Kidney (tissue), 14 donors: ENCODE results near the gene NRXN3. TPM values are rescaled to one million over a fixed set of nuclear protein-coding genes. Genes with fewer than 3 reads are reported as not detected.

Experiments used
- DNase-seq, 5 donors: peaks; one replicate each; pipeline ENCODE4 v3.0.0-alpha.2; 2013 to 2020
- FAIRE-seq: peaks from 2 replicates; lab custom pipeline; 2012; peaks lifted over from hg19 to GRCh38; lab: Jason Lieb, UNC
- H3K27ac ChIP-seq, 2 donors: one replicate each; pipeline ENCODE4 v1.7.0; 2013; ENCODE audit warnings: low read depth in 2 of 2, low read length in 2 of 2, inconsistent platforms in 1 of 2
- H3K27me3 ChIP-seq: one replicate; pipeline ENCODE4 v1.7.1; 2013; ENCODE audit warnings: low read length, inconsistent platforms; ENCODE audit not compliant: control insufficient read depth, insufficient read depth
- H3K36me3 ChIP-seq, 3 donors: one replicate each; pipeline versions ENCODE4 v1.7.0 to v1.7.1; 2013; ENCODE audit warnings: low read length in 3 of 3, control low read depth in 1 of 3, inconsistent platforms in 1 of 3; ENCODE audit not compliant: insufficient read depth in 3 of 3, control insufficient read depth in 2 of 3
- H3K4me1 ChIP-seq, 3 donors: one replicate each; pipeline versions ENCODE4 v1.7.0 to v1.7.1; 2013; ENCODE audit warnings: low read length in 3 of 3, inconsistent platforms in 1 of 3, low read depth in 1 of 3; ENCODE audit not compliant: control insufficient read depth in 2 of 3, insufficient read depth in 2 of 3
- H3K4me3 ChIP-seq, 3 donors: one replicate each; pipeline versions ENCODE4 v1.7.0 to v1.8.1; 2013; ENCODE audit warnings: low read length in 3 of 3, control low read depth in 1 of 3, inconsistent platforms in 1 of 3
- H3K9ac ChIP-seq, 3 donors: one replicate each; pipeline versions ENCODE4 v1.7.0 to v1.7.1; 2013; ENCODE audit warnings: low read length in 3 of 3, control low read depth in 1 of 3, inconsistent platforms in 1 of 3
- H3K9me3 ChIP-seq, 3 donors: one replicate each; pipeline versions ENCODE4 v1.7.0 to v1.7.1; 2013; ENCODE audit warnings: low read length in 3 of 3, control low read depth in 1 of 3, inconsistent platforms in 1 of 3; ENCODE audit not compliant: control insufficient read depth in 2 of 3, insufficient read depth in 1 of 3
- intact Hi-C: fragments of 100-400 bp; cut with DNase I; formaldehyde crosslinking; loops from one replicate; pipeline ENCODE4 v1.11.1; 2022
- polyA plus RNA-seq: library from polyadenylated mRNA; stranded (reverse); fragments of 350-450 nt; fragmentation: Illumina TruSeq; extraction: RNeasy Lipid Tissue Mini Kit (QIAGEN cat#74804); gene quantifications from one replicate; pipeline ENCODE4 v1.2.3, GENCODE V29; 2014; ENCODE audit warnings: low read depth, low replicate concordance; ENCODE audit not compliant: insufficient read depth
- total RNA-seq: library from RNA; stranded (reverse); fragmentation: NEBNext Ultra II Directional; extraction: Animal tissue kit (Norgen Biotek cat#: 25700); gene quantifications from one replicate; pipeline ENCODE4 v1.2.1, GENCODE V29; 2021
- TF ChIP-seq, protein P1 (sequence below): IDR thresholded peaks from 3 replicates; pipeline ENCODE4 v1.5.1; 2012; ENCODE audit warnings: mild to moderate bottlenecking, moderate library complexity, borderline replicate concordance; ENCODE audit not compliant: insufficient read depth; ENCODE audit errors: extremely low read depth
- donor health status: control.
- donor health status: control.
- donor health status: control.
- donor health status: control.
- donor health status: control.
- donor health status: DM: yes; HTN: yes; CAD: no.
- donor health status: Normal renal cell carcinoma (clear cell type).

NRXN3 gene
- total and polyA plus RNA-seq, 2 donors from 2014 or later = 1.5 to 2.4 TPM

DNA sequence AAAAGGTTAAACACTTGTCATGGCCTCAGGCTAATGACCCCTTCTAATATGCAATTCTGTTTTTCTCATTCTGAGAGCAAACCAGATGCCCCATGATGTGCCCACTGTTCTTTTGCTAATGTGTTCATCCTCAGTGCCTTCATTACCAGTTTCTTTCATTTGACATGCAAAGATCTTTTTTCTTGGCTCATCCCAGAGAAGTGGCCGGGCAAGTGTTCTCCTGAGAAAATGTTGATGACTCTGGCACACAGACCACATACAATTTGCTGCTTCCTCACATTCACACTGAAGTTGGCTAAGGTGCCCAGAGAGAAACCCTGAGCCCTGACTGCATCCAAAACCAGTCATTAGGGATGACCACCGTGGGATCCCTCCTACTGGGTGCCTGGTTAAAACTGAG is 1207.8 kb downstream of the NRXN3 start:
- FAIRE-seq = no peak
- TF ChIP-seq, protein P1, sequence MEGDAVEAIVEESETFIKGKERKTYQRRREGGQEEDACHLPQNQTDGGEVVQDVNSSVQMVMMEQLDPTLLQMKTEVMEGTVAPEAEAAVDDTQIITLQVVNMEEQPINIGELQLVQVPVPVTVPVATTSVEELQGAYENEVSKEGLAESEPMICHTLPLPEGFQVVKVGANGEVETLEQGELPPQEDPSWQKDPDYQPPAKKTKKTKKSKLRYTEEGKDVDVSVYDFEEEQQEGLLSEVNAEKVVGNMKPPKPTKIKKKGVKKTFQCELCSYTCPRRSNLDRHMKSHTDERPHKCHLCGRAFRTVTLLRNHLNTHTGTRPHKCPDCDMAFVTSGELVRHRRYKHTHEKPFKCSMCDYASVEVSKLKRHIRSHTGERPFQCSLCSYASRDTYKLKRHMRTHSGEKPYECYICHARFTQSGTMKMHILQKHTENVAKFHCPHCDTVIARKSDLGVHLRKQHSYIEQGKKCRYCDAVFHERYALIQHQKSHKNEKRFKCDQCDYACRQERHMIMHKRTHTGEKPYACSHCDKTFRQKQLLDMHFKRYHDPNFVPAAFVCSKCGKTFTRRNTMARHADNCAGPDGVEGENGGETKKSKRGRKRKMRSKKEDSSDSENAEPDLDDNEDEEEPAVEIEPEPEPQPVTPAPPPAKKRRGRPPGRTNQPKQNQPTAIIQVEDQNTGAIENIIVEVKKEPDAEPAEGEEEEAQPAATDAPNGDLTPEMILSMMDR = no peak

DNA sequence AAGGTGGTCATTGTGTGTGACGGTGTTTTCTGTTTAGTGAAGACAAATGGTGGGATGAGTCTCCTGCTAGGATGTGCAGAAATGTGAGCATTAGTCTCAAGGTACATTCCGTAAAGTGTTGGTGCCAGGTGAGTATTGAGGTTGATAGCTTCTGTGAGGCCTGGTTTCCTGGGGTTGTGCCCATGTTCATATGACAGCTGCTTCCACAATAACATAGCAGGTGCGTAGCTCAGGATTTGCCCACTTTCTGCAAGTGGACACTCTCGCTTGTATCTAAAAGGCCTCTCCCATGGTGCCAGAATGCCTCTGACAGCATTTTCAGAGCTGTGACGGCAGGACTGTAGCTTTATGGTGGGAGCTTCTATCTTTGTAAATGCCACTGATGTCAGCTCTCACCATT is 1209.1 kb downstream of the NRXN3 start:
- H3K27ac ChIP-seq = no peak overlapping the region
- no peak for FAIRE-seq
- no peak for DNase-seq
- intact Hi-C loops = no loop called here
- no peak overlapping the region for H3K9ac ChIP-seq
- H3K27me3 ChIP-seq = no peaks in the 10 kb centered on the region
- H3K4me1 ChIP-seq = no peaks in the 10 kb centered on the region
- TF ChIP-seq, protein P1 = no peak
- no peaks in the 10 kb centered on the region for H3K9me3 ChIP-seq
- no peaks in the 10 kb centered on the region for H3K36me3 ChIP-seq
- no peak overlapping the region for H3K4me3 ChIP-seq

More for the DNA sequence above, 1207.8 kb downstream of the NRXN3 start:
- Histone ChIP-seq H3K9me3 (no peaks in the 10 kb centered on the region), H3K9ac (no peak overlapping the region), H3K36me3 (no peaks in the 10 kb centered on the region), H3K4me3 (no peak overlapping the region), H3K27me3 (no peaks in the 10 kb centered on the region), H3K4me1 (no peaks in the 10 kb centered on the region), H3K27ac (no peak overlapping the region)
- no peak for DNase-seq
- intact Hi-C loops = no loop called here

DNA sequence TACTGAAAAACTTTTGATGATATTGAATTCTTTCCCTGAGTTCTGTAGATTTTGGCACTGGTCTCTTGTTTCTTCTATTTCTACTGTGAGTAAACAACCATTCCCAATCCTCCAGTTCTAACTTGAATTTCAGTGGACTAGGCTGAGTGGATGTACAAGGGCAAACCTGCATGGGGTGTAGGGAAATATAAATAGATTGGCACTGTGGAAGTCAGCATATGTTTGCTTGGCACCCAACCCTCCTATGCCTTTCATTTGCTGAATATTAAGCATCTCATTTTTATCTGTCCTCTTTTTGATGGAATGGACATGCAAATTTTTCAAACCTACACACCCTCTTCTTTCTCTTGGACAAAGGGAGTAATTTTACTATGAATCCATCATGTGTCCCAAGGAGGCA is 1212.9 kb downstream of the NRXN3 start:
- H3K4me3 ChIP-seq = no peak overlapping the region
- H3K4me1 ChIP-seq = no peaks in the 10 kb centered on the region
- no peaks in the 10 kb centered on the region for H3K36me3 ChIP-seq
- no peaks in the 10 kb centered on the region for H3K9me3 ChIP-seq
- no peak overlapping the region for H3K9ac ChIP-seq
- no peak overlapping the region for H3K27ac ChIP-seq
- H3K27me3 ChIP-seq = no peaks in the 10 kb centered on the region
- FAIRE-seq = no peak
- TF ChIP-seq, protein P1 = no peak
- intact Hi-C loops = no loop called here
- DNase-seq = no peak

DNA sequence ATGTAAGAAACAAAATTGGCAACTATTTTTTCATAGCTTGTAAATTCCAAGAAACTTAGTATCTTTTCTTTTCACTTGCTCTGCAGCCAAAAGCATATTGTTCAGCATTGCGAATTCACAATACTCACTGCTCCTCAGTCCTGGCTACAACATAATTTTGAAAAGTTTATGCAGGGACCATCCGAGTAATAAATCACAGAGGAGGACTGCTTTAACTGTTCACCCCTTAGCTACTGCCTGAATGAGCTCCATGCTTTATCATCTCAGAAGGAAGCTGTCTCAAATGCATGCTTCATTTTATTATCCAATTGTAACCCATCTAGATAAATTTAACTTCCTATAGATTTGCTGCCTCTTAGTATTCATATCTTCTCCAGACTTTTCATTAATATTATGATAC is 1213.3 kb downstream of the NRXN3 start:
- intact Hi-C loops = no loop called here

More for the DNA sequence above, 1213.3 kb downstream of the NRXN3 start:
- H3K27ac ChIP-seq = no peak overlapping the region
- FAIRE-seq = no peak
- no peak overlapping the region for H3K9ac ChIP-seq
- no peak overlapping the region for H3K4me3 ChIP-seq
- no peaks in the 10 kb centered on the region for H3K4me1 ChIP-seq
- no peaks in the 10 kb centered on the region for H3K27me3 ChIP-seq
- H3K9me3 ChIP-seq = no peaks in the 10 kb centered on the region
- DNase-seq = peak in 2 of 5 donors; percentile 6 to 20
- TF ChIP-seq, protein P1 = no peak
- H3K36me3 ChIP-seq = no peaks in the 10 kb centered on the region
